ENCODE results near the gene SLC7A7. TPM values are rescaled to one million over a fixed set of nuclear protein-coding genes. Genes with fewer than 3 reads are reported as not detected.
A peak's percentile ranks its signal among the peaks of the same experiment; 100 is the strongest.

SLC7A7 gene
- total and polyA plus RNA-seq, 2 of the 13 experiments (the other 11 are each of a cell fraction or from before 2014, with no cell fraction given), result 0.13 to 0.63 TPM

- TF ChIP-seq HIC2 (CRISPR knock-in tag; IDR thresholded peaks at IDR 0.05; ENCODE audit: low read depth) (peak; percentile 94), ZBTB39 (CRISPR knock-in tag; IDR thresholded peaks at IDR 0.05) (peak; percentile 95), EP300 (IDR thresholded peaks at IDR 0.05; ENCODE audit: low read depth in 2 of 2, low read length in 2 of 2) (no peak), EP300 (CRISPR knock-in tag; IDR thresholded peaks at IDR 0.05; ENCODE audit: borderline replicate concordance) (peak; percentile 61; the same call in 1 of the 2 replicates), PHF21A (CRISPR knock-in tag; IDR thresholded peaks at IDR 0.05) (peak; percentile 89), TBX3 (IDR thresholded peaks at IDR 0.05; ENCODE audit: borderline replicate concordance) (no peak), NKX3-1 (CRISPR knock-in tag; IDR thresholded peaks at IDR 0.05) (no peak), RCOR2 (CRISPR knock-in tag; IDR thresholded peaks at IDR 0.05) (peak; percentile 45; the same call in 1 of the 2 replicates), ZNF7 (CRISPR knock-in tag; IDR thresholded peaks at IDR 0.05) (no peak), NCOA2 (CRISPR knock-in tag; IDR thresholded peaks at IDR 0.05) (peak; percentile 48; the same call in 1 of the 2 replicates), ZNF121 (CRISPR knock-in tag; IDR thresholded peaks at IDR 0.05) (peak; percentile 70; the same call in 1 of the 2 replicates), SP1 (IDR thresholded peaks at IDR 0.05) (no peak), SP1 (CRISPR knock-in tag; IDR thresholded peaks at IDR 0.05) (peak; percentile 39; the same call in 1 of the 2 replicates), SALL2 (CRISPR knock-in tag; IDR thresholded peaks at IDR 0.05) (no peak), SNAPC4 (CRISPR knock-in tag; IDR thresholded peaks at IDR 0.05) (peak; percentile 95; the same call in 1 of the 2 replicates), POGK (CRISPR knock-in tag; conservative IDR thresholded peaks at IDR 0.05) (peak; percentile 87), SSRP1 (CRISPR knock-in tag; IDR thresholded peaks at IDR 0.05) (no peak), MAFF (IDR thresholded peaks at IDR 0.05; ENCODE audit: low read depth, low read length) (no peak), FIP1L1 (IDR thresholded peaks at IDR 0.05; ENCODE audit: borderline replicate concordance, insufficient read depth, low read depth, low read length) (no peak)
These were observed 37.9 kb upstream of the SLC7A7 start (continued) for GRCh38 chr14:22852940-22853767.

Data from HepG2 (cell line).